MCF 10A (cell line): ENCODE results near the gene DLX2. TPM values are rescaled to one million over a fixed set of nuclear protein-coding genes. Genes with fewer than 3 reads are reported as not detected.

Experiments
- BruUV-seq: library from RNA; stranded (reverse); fragments of 400-500 nt; replicated peaks from 2 replicates; lab custom pipeline; 2021; lab: Mats Ljungman, UMichigan
- CTCF ChIA-PET: fragments of 300-600 bp; sonication (Branson Sonifier 250); formaldehyde crosslinking; extraction: SDS; loops from one replicate; lab custom pipeline; 2021; ENCODE audit warnings: antibody characterized with exemption, inconsistent platforms; lab: Yijun Ruan, JAX
- POLR2A ChIA-PET: fragments of 300-600, 350-650 bp; sonication (Branson Sonifier 250); formaldehyde crosslinking; extraction: SDS; loops from one replicate; lab custom pipeline; 2020; ENCODE audit warnings: antibody characterized with exemption, inconsistent platforms; lab: Yijun Ruan, JAX
- DNase-seq: peaks from one replicate; pipeline ENCODE4 v3.0.0-alpha.2; 2018; ENCODE audit not compliant: unreplicated experiment
- H3K27ac Mint-ChIP-seq: one replicate; pipeline ENCODE4 v1.8.0; 2022; ENCODE audit warnings: mild to moderate bottlenecking, low read depth, mixed read lengths; ENCODE audit not compliant: unreplicated experiment
- H3K27me3 Mint-ChIP-seq: one replicate; pipeline ENCODE4 v1.8.0; 2022; ENCODE audit warnings: mixed read lengths; ENCODE audit not compliant: insufficient read depth, unreplicated experiment
- H3K36me3 Mint-ChIP-seq: one replicate; pipeline ENCODE4 v1.8.0; 2022; ENCODE audit warnings: mild to moderate bottlenecking, moderate library complexity, mixed read lengths; ENCODE audit not compliant: insufficient read depth, unreplicated experiment
- H3K4me1 Mint-ChIP-seq: one replicate; pipeline ENCODE4 v1.8.0; 2022; ENCODE audit warnings: mixed read lengths; ENCODE audit not compliant: insufficient read depth, unreplicated experiment
- H3K4me3 Mint-ChIP-seq: one replicate; pipeline ENCODE4 v1.8.0; 2022; ENCODE audit warnings: mild to moderate bottlenecking, moderate library complexity, mixed read lengths; ENCODE audit not compliant: unreplicated experiment
- H3K9me3 Mint-ChIP-seq: one replicate; pipeline ENCODE4 v1.8.0; 2022; ENCODE audit warnings: mixed read lengths; ENCODE audit not compliant: unreplicated experiment
- CTCF ChIP-seq: fragments of 200-600 bp; IDR thresholded peaks from one replicate; pipeline ENCODE4 v1.8.0; 2022; ENCODE audit warnings: antibody characterized with exemption, mild to moderate bottlenecking; ENCODE audit not compliant: unreplicated experiment
- intact Hi-C: fragments of 100-400 bp; cut with micrococcal nuclease; formaldehyde crosslinking; loops from 2 replicates; pipeline ENCODE4 v1.14.1; 2022
- total RNA-seq: library from RNA; stranded (reverse); gene quantifications from 2 replicates; pipeline ENCODE4 v1.2.3, GENCODE V29; 2022

The DLX2 gene
- total RNA-seq, 1 experiment from 2014 or later, result 1.1 TPM

GRCh38 chr2:172103471-172104272 is 972 bp upstream of the DLX2 start:
- CTCF ChIA-PET, result interaction anchor here (0.5 to 4.6 kb wide), 27 partner anchors 10 to 530 kb away, joined by 3 to 36 read pairs (median 3); no protein-coding TSS in a partner anchor
- peaks cover 9% of the 10 kb centered on the region for H3K4me1 Mint-ChIP-seq
- BruUV-seq, result no TSS peak
- no peaks in the 10 kb centered on the region for H3K9me3 Mint-ChIP-seq
- peak overlapping the region; percentile 92 for H3K4me3 Mint-ChIP-seq
- no peaks in the 10 kb centered on the region for H3K36me3 Mint-ChIP-seq
- H3K27me3 Mint-ChIP-seq, result no peaks in the 10 kb centered on the region
- peak overlapping the region; percentile 41 for H3K27ac Mint-ChIP-seq
- POLR2A ChIA-PET, result interaction anchor here (0.6 to 4.1 kb wide), 22 partner anchors 10 to 544 kb away, joined by 3 to 35 read pairs (median 4); partner anchors contain the start of genes DLX1, DYNC1I2, HAT1 and METAP1D
- peak; percentile 89 for DNase-seq
- TF ChIP-seq CTCF, result peak; percentile 93
- intact Hi-C loops, result loop anchor here (1.0 to 10.0 kb wide), 10 partner anchors 24 to 529 kb away; partner anchors contain the start of genes METAP1D and SLC25A12

- Mint-ChIP-seq H3K27me3 (no peaks in the 10 kb centered on the region), H3K4me1 (peaks cover 20% of the 10 kb centered on the region), H3K4me3 (peak overlapping the region; percentile 92), H3K9me3 (no peaks in the 10 kb centered on the region), H3K36me3 (no peaks in the 10 kb centered on the region), H3K27ac (peak overlapping the region; percentile 88)
- intact Hi-C loops, result loop anchor here (1.0 to 10.0 kb wide), 6 partner anchors 103 to 503 kb away; partner anchors contain the start of genes METAP1D and SLC25A12
- no peak for TF ChIP-seq CTCF
- BruUV-seq, result no TSS peak
- POLR2A ChIA-PET, result interaction anchor here (0.6 to 4.1 kb wide), 10 partner anchors 14 to 394 kb away, joined by 3 to 35 read pairs (median 8); partner anchors contain the start of genes HAT1, METAP1D and SLC25A12
- CTCF ChIA-PET, result interaction anchor here (0.6 to 2.6 kb wide), 6 partner anchors 13 to 396 kb away, joined by 3 to 10 read pairs (median 4); no protein-coding TSS in a partner anchor
- DNase-seq, result peak; percentile 31
Observed at GRCh38 chr2:172101821-172102390, 794 bp downstream of the DLX2 start.

GRCh38 chr2:172100935-172101820 is 1.5 kb downstream of the DLX2 start:
- Mint-ChIP-seq H3K4me3 (peak overlapping the region; percentile 92), H3K4me1 (peaks cover 27% of the 10 kb centered on the region), H3K36me3 (no peaks in the 10 kb centered on the region), H3K9me3 (no peaks in the 10 kb centered on the region), H3K27me3 (no peaks in the 10 kb centered on the region), H3K27ac (peak overlapping the region; percentile 88)
- TF ChIP-seq CTCF, result no peak
- CTCF ChIA-PET, result interaction anchor here (1.6 to 2.6 kb wide), 2 partner anchors 26 to 288 kb away, joined by 4 to 10 read pairs; no protein-coding TSS in a partner anchor
- TSS peak; percentile 38 for BruUV-seq
- intact Hi-C loops, result loop anchor here (10.0 kb wide), 1 partner anchor 206 kb away; the partner anchor contains the start of gene SLC25A12
- no peak for DNase-seq
- POLR2A ChIA-PET, result interaction anchor here (0.6 to 4.1 kb wide), 6 partner anchors 19 to 207 kb away, joined by 3 to 35 read pairs (median 18); partner anchors contain the start of genes HAT1, METAP1D and SLC25A12
